GM10248 (cell line): Measurements from ENCODE around the gene S100P.
A peak's percentile ranks its signal among the peaks of the same experiment; 100 is the strongest.
"Not testable (repeated sequence)": the region's sequence is repeated elsewhere in the genome, so short reads cannot be mapped to it uniquely, and the experiment has no call there.

Experiments
- CTCF ChIA-PET: fragments of 300-600 bp; sonication (Branson Sonifier 250); formaldehyde crosslinking; extraction: SDS; loops from one replicate; lab custom pipeline; 2021; ENCODE audit warnings: antibody characterized with exemption; lab: Yijun Ruan, JAX
- POLR2A ChIA-PET: fragments of 350-650 bp; sonication (Branson Sonifier 250); formaldehyde crosslinking; extraction: SDS; loops from one replicate; lab custom pipeline; 2020; ENCODE audit warnings: antibody characterized with exemption; lab: Yijun Ruan, JAX
- DNase-seq: peaks from one replicate; pipeline ENCODE4 v3.0.0; 2012; ENCODE audit errors: extremely low spot score
- CTCF ChIP-seq: IDR thresholded peaks from 2 replicates; pipeline ENCODE4 v1.5.1; 2012; ENCODE audit warnings: mild to moderate bottlenecking, low read depth; ENCODE audit errors: extremely low read depth, missing control alignments, control extremely low read depth

The S100P gene

GRCh38 chr4:6721121-6721520 is 27.4 kb downstream of the S100P start:
- POLR2A ChIA-PET: no interaction called here
- no peak for DNase-seq
- CTCF ChIA-PET: interaction anchor here (1.0 to 6.1 kb wide), 11 partner anchors 10 to 348 kb away, joined by 3 to 190 read pairs (median 10); partner anchors contain the start of gene GRPEL1
- TF ChIP-seq CTCF: no peak

- no peak for DNase-seq
- ChIA-PET CTCF (interaction anchor here (4.6 kb wide), 1 partner anchor 151 kb away, joined by 42 read pairs; no protein-coding TSS in a partner anchor), POLR2A (no interaction called here)
- no peak for TF ChIP-seq CTCF
These were observed 29.2 kb downstream of the S100P start for GRCh38 chr4:6722891-6723290.

GRCh38 chr4:6723851-6724250 is 30.2 kb downstream of the S100P start:
- CTCF ChIA-PET: interaction anchor here (1.4 to 4.6 kb wide), 2 partner anchors 150 to 347 kb away, joined by 4 to 42 read pairs; no protein-coding TSS in a partner anchor
- POLR2A ChIA-PET: no interaction called here
- TF ChIP-seq CTCF: no peak
- no peak for DNase-seq

- ChIA-PET CTCF (interaction anchor here (1.4 to 4.6 kb wide), 2 partner anchors 149 to 346 kb away, joined by 4 to 42 read pairs; no protein-coding TSS in a partner anchor), POLR2A (no interaction called here)
- TF ChIP-seq CTCF: no peak
- DNase-seq: no peak
These were observed 30.9 kb downstream of the S100P start for GRCh38 chr4:6724421-6725111.

GRCh38 chr4:6725427-6725961 is 31.8 kb downstream of the S100P start:
- POLR2A ChIA-PET, DNase-seq: not testable (repeated sequence)
- CTCF ChIA-PET: interaction anchor here (4.6 kb wide), 1 partner anchor 148 kb away, joined by 42 read pairs; no protein-coding TSS in a partner anchor

GRCh38 chr4:6727081-6727942 is 33.6 kb downstream of the S100P start:
- no peak for DNase-seq
- ChIA-PET POLR2A (no interaction called here), CTCF (interaction anchor here (1.2 to 2.0 kb wide), 4 partner anchors 10 to 344 kb away, joined by 3 to 11 read pairs (median 6); no protein-coding TSS in a partner anchor)
- no peak for TF ChIP-seq CTCF

GRCh38 chr4:6727943-6728250 is 34.2 kb downstream of the S100P start:
- peak; percentile 15 for DNase-seq
- CTCF ChIA-PET: interaction anchor here (2.0 to 3.4 kb wide), 2 partner anchors 146 to 343 kb away, joined by 6 to 26 read pairs; no protein-coding TSS in a partner anchor
- POLR2A ChIA-PET: no interaction called here
- no peak for TF ChIP-seq CTCF
